A549 (cell line): ENCODE measurements around the gene MACF1.

ENCODE experiments used
- BHLHE40 ChIP-seq: IDR thresholded peaks from 2 replicates; pipeline ENCODE4 v1.6.1; 2012; ENCODE audit warnings: low read depth, low read length, inconsistent platforms
- CHD2 ChIP-seq: fragments of 150-350 bp; IDR thresholded peaks from 2 replicates; pipeline ENCODE4 v1.6.1; 2014; ENCODE audit warnings: low read length; ENCODE audit not compliant: partially characterized antibody
- CTCF ChIP-seq: fragments of >200 bp; sonication (Bioruptor Twin); formaldehyde crosslinking; IDR thresholded peaks from 3 replicates; pipeline ENCODE4 v1.5.1; 2016
- ELK1 ChIP-seq: fragments of 150-350 bp; IDR thresholded peaks from 2 replicates; pipeline ENCODE4 v1.6.1; 2014; ENCODE audit warnings: low read depth, mild to moderate bottlenecking, low read length
- HMGXB4 ChIP-seq: fragments of 250-450 bp; sonication (Bioruptor Pico); IDR thresholded peaks from 2 replicates; pipeline ENCODE4 v1.5.0; 2021; ENCODE audit warnings: mild to moderate bottlenecking, moderate library complexity, borderline replicate concordance
- MAFK ChIP-seq: fragments of 450-650 bp; IDR thresholded peaks from 2 replicates; pipeline ENCODE4 v1.6.1; 2014; ENCODE audit not compliant: partially characterized antibody
- POLR2A ChIP-seq: IDR thresholded peaks from 2 replicates; pipeline ENCODE4 v1.6.1; 2012; ENCODE audit warnings: mild to moderate bottlenecking, low read length
- SMC3 ChIP-seq: fragments of >200 bp; sonication (Bioruptor Twin); formaldehyde crosslinking; IDR thresholded peaks from 3 replicates; pipeline ENCODE4 v1.6.1; 2018; ENCODE audit warnings: inconsistent platforms

- TF ChIP-seq CTCF (no peak), CHD2 (no peak), ELK1 (no peak), BHLHE40 (no peak), POLR2A (no peak), SMC3 (no peak), MAFK (no peak), HMGXB4 (no peak)
Observed at GRCh38 chr1:39478126-39478915, 273.8 kb downstream of the MACF1 start.
